ENCODE measurements around the gene TICRR. TPM values are rescaled to one million over a fixed set of nuclear protein-coding genes. Genes with fewer than 3 reads are reported as not detected.

The TICRR gene
- 2.6 and 5.9 TPM in 2 replicates for total RNA-seq

GRCh38 chr15:89575146-89575655, at the start of gene TICRR:
Gene TICRR (plus strand): TSS chr15:89575469. CDS start chr15:89575587, 118 bp downstream.

GRCh38 chr15:89654847-89655805, 79.9 kb downstream of the TICRR start, which contains the start of gene KIF7:
Gene KIF7 (minus strand): TSS chr15:89655467. CDS start chr15:89652930, 2,537 bp downstream.

Other genes starting within 250 kb of the TICRR start
- gene POLG, start 240.6 kb upstream of the TICRR start, total RNA-seq = 116 and 146 TPM in 2 replicates
- 0.32 TPM in 1 of 2 replicates, not detected in the other for gene RHCG, start 78.9 kb upstream of the TICRR start, total RNA-seq
- 8.1 and 9.9 TPM in 2 replicates for gene KIF7, start 80.0 kb downstream of the TICRR start, total RNA-seq
- gene PLIN1, start 103.9 kb downstream of the TICRR start, total RNA-seq = under 0.01 and 0.15 TPM in 2 replicates
- 3.9 and 10.5 TPM in 2 replicates for gene PEX11A, start 115.3 kb downstream of the TICRR start, total RNA-seq
- gene WDR93, start 115.3 kb downstream of the TICRR start, total RNA-seq = not detected in 2 replicates
- gene MESP1, start 175.8 kb downstream of the TICRR start, total RNA-seq = 0.61 and 0.65 TPM in 2 replicates
- under 0.01 and 0.15 TPM in 2 replicates for gene MESP2, start 200.9 kb downstream of the TICRR start, total RNA-seq
- 6.8 and 8.7 TPM in 2 replicates for gene ANPEP, start 239.4 kb downstream of the TICRR start, total RNA-seq